Endothelial cell of umbilical vein (primary cell): Measurements from ENCODE around the gene RBM47. TPM values are rescaled to one million over a fixed set of nuclear protein-coding genes. Genes with fewer than 3 reads are reported as not detected.

Experiments
- BruUV-seq: library from RNA; stranded (reverse); fragments of 400-500 nt; replicated peaks from 2 replicates; lab custom pipeline; 2021; lab: Mats Ljungman, UMichigan
- CTCF ChIA-PET: fragments of 300-600, 350-600 bp; sonication (Branson Sonifier 250); formaldehyde crosslinking; loops from one replicate; lab custom pipeline; 2021; ENCODE audit warnings: antibody characterized with exemption, inconsistent platforms; lab: Charles Lee
- POLR2A ChIA-PET: fragments of 300-600, 350-600 bp; sonication (Branson Sonifier 250); formaldehyde crosslinking; loops from one replicate; lab custom pipeline; 2021; ENCODE audit warnings: antibody characterized with exemption, inconsistent platforms; lab: Charles Lee
- DNase-seq: peaks from one replicate; pipeline ENCODE4 v3.0.0-alpha.2; 2011; ENCODE audit warnings: low read depth, low spot score
- FAIRE-seq: peaks from 2 replicates; lab custom pipeline; 2011; peaks lifted over from hg19 to GRCh38; lab: Jason Lieb, UNC
- H2AFZ ChIP-seq: 2 replicates; pipeline ENCODE4 v1.6.0; 2012; ENCODE audit warnings: low read depth, low read length, control low read depth, inconsistent platforms
- H3K27ac ChIP-seq: 2 replicates; pipeline ENCODE4 v1.5.1; 2011; ENCODE audit warnings: low read depth, mild to moderate bottlenecking, control low read depth, low read length, moderate library complexity; ENCODE audit not compliant: insufficient read depth
- H3K27me3 ChIP-seq, 2 experiments: 2 replicates each; pipeline versions ENCODE4 v1.6.0 to v1.6.1; 2011; ENCODE audit warnings: low read length in 2 of 2, mixed read lengths in 1 of 2; ENCODE audit not compliant: control insufficient read depth in 2 of 2, insufficient read depth in 2 of 2
- H3K36me3 ChIP-seq, 2 experiments: 2 replicates in 1 of 2; 3 replicates in 1 of 2; pipeline ENCODE4 v1.5.1; 2011; ENCODE audit warnings: low read length in 2 of 2, mild to moderate bottlenecking in 1 of 2, moderate library complexity in 1 of 2; ENCODE audit not compliant: control insufficient read depth in 2 of 2, insufficient read depth in 2 of 2; ENCODE audit errors: extremely low read depth in 1 of 2
- H3K4me1 ChIP-seq: 3 replicates; pipeline ENCODE4 v1.5.1; 2011; ENCODE audit warnings: mild to moderate bottlenecking, low read length; ENCODE audit not compliant: control insufficient read depth, insufficient read depth; ENCODE audit errors: extremely low read depth
- H3K4me2 ChIP-seq: 2 replicates; pipeline ENCODE4 v1.6.1; 2011; ENCODE audit warnings: low read length, control low read depth, mixed read lengths; ENCODE audit not compliant: insufficient read depth
- H3K4me3 ChIP-seq, 3 experiments: fragments of 200-600 bp in 1 of 3; sonication (generic), shearing (Covaris generic) in 1 of 3; replicated peaks in 1 of 3; 2 replicates each; pipeline ENCODE4 v1.5.1; 2011 to 2016; ENCODE audit warnings: control low read depth in 3 of 3, low read length in 3 of 3, mild to moderate bottlenecking in 2 of 3, inconsistent platforms in 1 of 3, low read depth in 1 of 3, moderate library complexity in 1 of 3; ENCODE audit not compliant: insufficient read depth in 1 of 3
- H3K79me2 ChIP-seq: 2 replicates; pipeline ENCODE4 v1.6.0; 2012; ENCODE audit warnings: low read length, inconsistent platforms; ENCODE audit not compliant: control insufficient read depth, insufficient read depth
- H3K9ac ChIP-seq: replicated peaks from 2 replicates; pipeline ENCODE3; 2011; ENCODE audit warnings: low read length, control low read depth; ENCODE audit not compliant: insufficient read depth; ENCODE audit errors: extremely low read depth
- H3K9me1 ChIP-seq: replicated peaks from 3 replicates; pipeline ENCODE4 v1.6.0; 2011; ENCODE audit warnings: mild to moderate bottlenecking, low read length; ENCODE audit not compliant: control insufficient read depth, insufficient read depth; ENCODE audit errors: extremely low read depth
- H3K9me3 ChIP-seq: replicated peaks from 2 replicates; pipeline ENCODE4 v1.5.1; 2012; ENCODE audit warnings: low read length, inconsistent platforms; ENCODE audit not compliant: control insufficient read depth, insufficient read depth
- H4K20me1 ChIP-seq: replicated peaks from 2 replicates; pipeline ENCODE3; 2011; ENCODE audit warnings: mild to moderate bottlenecking, low read length; ENCODE audit not compliant: control insufficient read depth, insufficient read depth; ENCODE audit errors: extremely low read depth
- EZH2 ChIP-seq: IDR thresholded peaks from 2 replicates; pipeline ENCODE4 v1.6.1; 2012; ENCODE audit warnings: borderline replicate concordance, low read depth, mild to moderate bottlenecking, moderate library complexity, low read length, inconsistent platforms; ENCODE audit not compliant: severe bottlenecking
- FOS ChIP-seq: IDR thresholded peaks from 2 replicates; pipeline ENCODE4 v1.6.1; 2011; ENCODE audit warnings: mild to moderate bottlenecking, low read length, moderate library complexity, borderline replicate concordance; ENCODE audit not compliant: insufficient read depth
- GATA2 ChIP-seq: IDR thresholded peaks from 2 replicates; pipeline ENCODE4 v1.7.0; 2011; ENCODE audit warnings: low read depth, mild to moderate bottlenecking, moderate library complexity, mixed read lengths, low read length; ENCODE audit not compliant: insufficient read length, insufficient read depth
- JUN ChIP-seq: IDR thresholded peaks from 2 replicates; pipeline ENCODE4 v1.6.1; 2011; ENCODE audit warnings: borderline replicate concordance, low read depth; ENCODE audit not compliant: insufficient read length, insufficient read depth
- MYC ChIP-seq: IDR thresholded peaks from one replicate; pipeline ENCODE4 v1.6.1; 2011; ENCODE audit warnings: mild to moderate bottlenecking, low read depth, low read length
- POLR2A ChIP-seq: IDR thresholded peaks from 2 replicates; pipeline ENCODE4 v1.6.1; 2012; ENCODE audit warnings: low read depth, mild to moderate bottlenecking, control low read depth, low read length
- POLR2AphosphoS5 ChIP-seq: IDR thresholded peaks from 2 replicates; pipeline ENCODE4 v1.6.1; 2012; ENCODE audit warnings: low read depth, mild to moderate bottlenecking, control low read depth, low read length, moderate library complexity; ENCODE audit not compliant: insufficient read depth
- dilution Hi-C: fragments of 300-500 bp; cut with MboI; formaldehyde crosslinking; loops from one replicate; pipeline ENCODE4 v1.15.0; 2019; ENCODE audit warnings: low sequenced_read_pairs; ENCODE audit not compliant: extremely low pct_ligation_motif_present
- intact Hi-C: fragments of 100-400 bp; cut with micrococcal nuclease; formaldehyde crosslinking; loops from one replicate; pipeline ENCODE4 v1.10.0; 2022
- polyA plus RNA-seq, 4 experiments: library from polyadenylated mRNA; depleted of rRNA in 3 of 4; stranded (reverse) in 3 of 4; unstranded in 1 of 4; fragments of >200 nt; gene quantifications; 2 replicates each; pipeline versions ENCODE4 v1.2.1 to v1.2.3, GENCODE V29; 2011 to 2012; ENCODE audit warnings: missing spikeins in 1 of 4
- total RNA-seq: library from RNA; stranded (reverse); gene quantifications from 2 replicates; pipeline ENCODE4 v1.2.3, GENCODE V29; 2021
- TF ChIP-seq, protein P1 (sequence below): IDR thresholded peaks from 2 replicates; pipeline ENCODE4 v1.6.1; 2011; ENCODE audit not compliant: insufficient read depth, insufficient read length
- TF ChIP-seq, protein P2 (sequence below), 2 donors: IDR thresholded peaks; 1 replicate in 1 of 2; 2 replicates in 1 of 2; pipeline ENCODE4 v1.5.1; 2011; ENCODE audit warnings: low read length in 2 of 2, mild to moderate bottlenecking in 2 of 2, moderate library complexity in 2 of 2, control low read depth in 1 of 2, inconsistent platforms in 1 of 2, low read depth in 1 of 2; ENCODE audit not compliant: insufficient read depth in 1 of 2; ENCODE audit errors: extremely low read depth in 1 of 2

Gene RBM47
- total and polyA plus RNA-seq, 2 donors (not counting 3 experiments of a cell fraction or from before 2014, with no cell fraction given) = not detected

DNA sequence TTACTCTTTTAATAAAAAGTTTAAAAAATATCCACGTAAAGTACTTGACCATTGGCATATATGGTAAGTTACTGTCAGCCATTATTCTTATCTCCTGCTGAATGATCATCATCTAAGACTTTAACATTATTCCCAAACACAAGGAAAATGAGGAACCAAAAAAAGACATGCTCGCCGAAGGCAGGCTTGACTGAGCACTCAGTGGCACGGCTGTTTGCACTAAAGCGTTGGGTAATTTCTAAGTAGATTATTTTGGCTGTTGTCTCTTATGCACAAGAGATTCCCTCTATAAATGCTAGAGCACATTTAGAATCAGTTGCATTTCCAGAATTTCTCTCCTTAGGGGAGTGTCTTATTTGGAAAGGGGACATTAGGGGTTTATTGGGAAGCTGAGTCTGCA, 211.7 kb downstream of the RBM47 start:
- Histone ChIP-seq H2AFZ (no peak overlapping the region), H4K20me1 (no peaks in the 10 kb centered on the region), H3K4me1 (no peaks in the 10 kb centered on the region), H3K9me1 (no peaks in the 10 kb centered on the region), H3K4me3 (no peak overlapping the region), H3K79me2 (no peaks in the 10 kb centered on the region), H3K36me3 (no peaks in the 10 kb centered on the region), H3K27me3 (no peaks in the 10 kb centered on the region), H3K27ac (no peak overlapping the region), H3K4me2 (no peak overlapping the region), H3K9me3 (no peaks in the 10 kb centered on the region), H3K9ac (no peak overlapping the region)
- dilution Hi-C loops (no loop called here), intact Hi-C loops (no loop called here)
- ChIA-PET CTCF (no interaction called here), POLR2A (no interaction called here)
- DNase-seq = no peak
- no TSS peak for BruUV-seq
- FAIRE-seq = no peak
- TF ChIP-seq, protein P1, sequence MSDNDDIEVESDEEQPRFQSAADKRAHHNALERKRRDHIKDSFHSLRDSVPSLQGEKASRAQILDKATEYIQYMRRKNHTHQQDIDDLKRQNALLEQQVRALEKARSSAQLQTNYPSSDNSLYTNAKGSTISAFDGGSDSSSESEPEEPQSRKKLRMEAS = no peak
- TF ChIP-seq EZH2 (no peak), POLR2A (no peak), POLR2AphosphoS5 (no peak)

DNA sequence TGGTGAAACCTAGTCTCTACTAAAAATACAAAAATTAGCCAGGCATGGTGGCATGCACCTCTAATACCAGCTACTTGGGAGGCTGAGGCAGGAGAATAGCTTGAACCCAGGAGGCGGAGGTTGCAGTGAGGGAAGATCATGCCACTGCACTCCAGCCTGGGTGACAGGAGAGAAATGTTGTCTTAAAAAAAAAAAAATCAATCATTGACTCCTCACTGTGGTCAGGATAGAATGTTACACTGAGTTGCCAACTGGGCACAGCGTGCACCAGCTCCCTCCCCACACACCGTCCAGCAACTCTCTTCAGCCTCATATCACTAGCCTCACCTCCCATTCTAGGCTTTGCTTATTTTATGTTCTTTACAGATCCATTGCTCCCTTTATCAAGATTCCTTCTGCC, 215.0 kb downstream of the RBM47 start:
- Histone ChIP-seq H4K20me1 (no peaks in the 10 kb centered on the region), H3K9ac (no peak overlapping the region), H3K27ac (no peak overlapping the region), H3K36me3 (no peaks in the 10 kb centered on the region), H3K4me3 (no peak overlapping the region), H3K4me1 (no peaks in the 10 kb centered on the region), H2AFZ (no peak overlapping the region), H3K9me3 (no peaks in the 10 kb centered on the region), H3K4me2 (no peak overlapping the region), H3K79me2 (no peaks in the 10 kb centered on the region), H3K9me1 (no peaks in the 10 kb centered on the region), H3K27me3 (no peaks in the 10 kb centered on the region)
- no peak for TF ChIP-seq POLR2A
- no peak for TF ChIP-seq MYC
- no peak for TF ChIP-seq JUN
- no peak for TF ChIP-seq GATA2
- no peak for TF ChIP-seq POLR2AphosphoS5
- TF ChIP-seq, protein P2, sequence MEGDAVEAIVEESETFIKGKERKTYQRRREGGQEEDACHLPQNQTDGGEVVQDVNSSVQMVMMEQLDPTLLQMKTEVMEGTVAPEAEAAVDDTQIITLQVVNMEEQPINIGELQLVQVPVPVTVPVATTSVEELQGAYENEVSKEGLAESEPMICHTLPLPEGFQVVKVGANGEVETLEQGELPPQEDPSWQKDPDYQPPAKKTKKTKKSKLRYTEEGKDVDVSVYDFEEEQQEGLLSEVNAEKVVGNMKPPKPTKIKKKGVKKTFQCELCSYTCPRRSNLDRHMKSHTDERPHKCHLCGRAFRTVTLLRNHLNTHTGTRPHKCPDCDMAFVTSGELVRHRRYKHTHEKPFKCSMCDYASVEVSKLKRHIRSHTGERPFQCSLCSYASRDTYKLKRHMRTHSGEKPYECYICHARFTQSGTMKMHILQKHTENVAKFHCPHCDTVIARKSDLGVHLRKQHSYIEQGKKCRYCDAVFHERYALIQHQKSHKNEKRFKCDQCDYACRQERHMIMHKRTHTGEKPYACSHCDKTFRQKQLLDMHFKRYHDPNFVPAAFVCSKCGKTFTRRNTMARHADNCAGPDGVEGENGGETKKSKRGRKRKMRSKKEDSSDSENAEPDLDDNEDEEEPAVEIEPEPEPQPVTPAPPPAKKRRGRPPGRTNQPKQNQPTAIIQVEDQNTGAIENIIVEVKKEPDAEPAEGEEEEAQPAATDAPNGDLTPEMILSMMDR (IDR thresholded peaks at IDR 0.05; ENCODE audit: extremely low read depth in 1 of 2, insufficient read depth in 1 of 2, low read depth in 1 of 2, low read length in 2 of 2) = no peak
- no peak for TF ChIP-seq FOS
- TF ChIP-seq, protein P1 = no peak
- no peak for TF ChIP-seq EZH2
- FAIRE-seq (no peak), DNase-seq (no peak)
- dilution Hi-C loops = no loop called here
- ChIA-PET CTCF (no interaction called here), POLR2A (no interaction called here)
- intact Hi-C loops = no loop called here
- no TSS peak for BruUV-seq
